GM19395 (cell line): ENCODE data around the gene MED26.
"Not testable (repeated sequence)": the region's sequence is repeated elsewhere in the genome, so short reads cannot be mapped to it uniquely, and the experiment has no call there.

Experiments
- ATAC-seq: cut with Tn5 transposase; IDR thresholded peaks from one replicate; pipeline ENCODE4 v1.9.1; 2021; ENCODE audit warnings: mild to moderate bottlenecking, moderate library complexity; ENCODE audit not compliant: unreplicated experiment

MED26 gene

GRCh38 chr19:16651421-16652188, 23.6 kb upstream of the MED26 start:
- ATAC-seq = not testable (repeated sequence)

DNA sequence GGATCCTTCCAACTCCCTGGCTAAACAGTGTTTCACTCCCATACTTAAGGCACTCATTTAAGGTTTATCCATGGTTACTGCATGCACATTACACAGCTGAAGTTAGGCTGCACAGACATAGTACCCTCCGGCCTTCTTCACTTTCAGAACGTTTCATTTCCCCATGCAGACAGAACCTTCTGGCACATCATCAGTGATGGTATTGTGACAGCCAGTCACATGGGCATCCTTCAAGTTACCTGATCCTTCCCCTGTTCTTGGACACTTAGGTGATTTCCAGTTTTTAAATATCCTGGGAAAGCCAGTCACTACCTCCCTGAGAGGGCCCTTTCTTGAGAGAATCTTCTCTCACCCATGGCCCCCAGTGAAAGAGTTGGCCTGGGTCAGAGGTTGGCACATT, 22.8 kb upstream of the MED26 start:
- ATAC-seq = no peak

DNA sequence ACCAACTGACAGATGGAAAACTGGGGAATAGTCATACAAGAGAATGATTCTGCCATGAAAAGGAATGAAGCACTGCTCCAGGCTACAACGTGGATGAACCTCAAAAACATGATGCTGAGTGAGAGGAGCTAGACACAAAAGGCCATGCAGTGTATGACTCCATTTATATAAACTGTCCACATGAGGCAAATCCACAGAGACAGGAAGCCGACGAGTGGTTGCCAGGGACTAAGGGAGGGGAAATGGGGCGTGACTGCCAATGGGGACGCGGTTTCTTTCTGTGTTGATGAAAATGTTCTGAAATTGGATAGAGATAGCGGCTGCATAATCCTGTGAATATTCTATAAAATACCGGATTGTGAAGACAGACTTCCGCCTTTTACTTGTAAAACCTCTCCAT, 21.7 kb upstream of the MED26 start:
- ATAC-seq = no peak

DNA sequence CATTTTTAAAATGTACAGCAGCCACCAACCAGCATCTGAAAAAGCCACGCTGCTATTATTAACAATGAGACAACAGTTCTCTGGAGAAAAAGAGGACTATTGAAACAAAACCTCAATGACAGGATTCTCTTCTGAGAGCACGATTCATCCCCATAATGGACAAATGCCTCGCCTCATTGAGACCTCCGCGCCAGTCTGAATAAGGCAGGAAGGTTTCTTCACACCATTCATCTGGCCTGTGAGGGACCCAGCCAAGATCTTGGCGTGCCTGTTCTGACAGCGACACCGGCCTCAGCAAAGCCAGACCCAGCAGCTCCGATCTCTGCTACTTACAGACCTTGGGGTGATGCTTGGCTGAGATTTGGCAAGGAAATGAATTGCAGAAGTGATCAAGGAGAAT, 17.1 kb upstream of the MED26 start:
- no peak for ATAC-seq

- ATAC-seq = no peak
Observed at GRCh38 chr19:16641695-16642094, 13.7 kb upstream of the MED26 start.

DNA sequence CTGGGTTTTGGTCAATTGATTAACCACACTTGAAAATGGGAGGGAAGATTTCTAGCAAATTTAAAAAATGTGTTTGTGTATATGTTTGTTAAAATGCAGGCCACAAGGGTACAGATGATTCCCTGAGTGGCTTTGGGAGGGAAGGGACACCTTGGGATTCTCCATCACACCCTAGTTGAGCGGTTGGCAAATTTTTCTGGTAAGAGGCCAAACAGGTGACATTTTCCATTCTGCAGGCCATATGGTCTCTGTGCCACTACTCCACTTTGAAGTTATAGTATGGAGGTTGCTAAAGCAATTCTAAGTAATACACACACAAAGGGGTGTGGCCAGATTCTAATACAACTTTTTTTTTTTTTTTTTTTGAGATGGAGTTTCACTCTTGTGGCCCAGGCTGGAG, 12.9 kb upstream of the MED26 start:
- ATAC-seq = no peak

DNA sequence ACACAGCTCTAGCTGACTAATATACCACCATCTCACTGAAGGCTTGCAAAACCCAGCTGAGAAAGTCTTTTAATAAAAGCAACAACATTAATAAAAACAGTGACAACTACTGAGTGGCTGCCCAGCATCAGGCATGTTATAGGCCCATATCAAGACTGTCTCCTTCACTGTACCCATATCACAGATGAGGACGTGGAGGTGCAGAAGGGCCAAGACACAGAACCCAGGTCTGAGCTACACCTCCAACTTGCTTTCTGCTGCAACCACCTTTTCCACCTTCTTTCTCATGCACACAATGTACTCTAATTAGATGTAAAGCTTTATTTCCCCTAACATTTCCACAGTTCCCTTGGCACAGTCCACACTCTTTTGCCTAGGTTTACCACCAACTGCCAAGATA, 10.7 kb upstream of the MED26 start:
- no peak for ATAC-seq

DNA sequence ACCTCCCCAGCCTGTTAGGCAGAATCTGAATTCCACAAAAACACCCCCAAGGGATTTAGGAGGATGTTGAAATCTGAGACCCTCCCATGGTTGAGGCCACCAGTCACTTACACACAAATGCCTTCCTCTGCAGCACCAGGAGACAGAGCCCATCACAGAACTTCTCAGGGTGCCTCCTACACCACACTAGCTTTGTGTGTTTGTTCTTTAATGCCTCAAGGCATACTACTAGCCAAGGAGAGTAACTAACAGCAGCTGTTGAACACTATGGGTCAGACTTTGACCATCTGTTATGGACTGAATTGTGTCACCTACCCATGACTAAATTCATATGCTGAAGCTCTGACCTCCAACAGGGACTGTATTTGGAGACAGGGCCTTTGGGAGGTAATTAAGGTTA, 9.5 kb upstream of the MED26 start:
- no peak for ATAC-seq

GRCh38 chr19:16631465-16631864, 3.5 kb upstream of the MED26 start:
- ATAC-seq = no peak

- ATAC-seq = peak; percentile 21
Observed at GRCh38 chr19:16628984-16629691, 1.1 kb upstream of the MED26 start.

DNA sequence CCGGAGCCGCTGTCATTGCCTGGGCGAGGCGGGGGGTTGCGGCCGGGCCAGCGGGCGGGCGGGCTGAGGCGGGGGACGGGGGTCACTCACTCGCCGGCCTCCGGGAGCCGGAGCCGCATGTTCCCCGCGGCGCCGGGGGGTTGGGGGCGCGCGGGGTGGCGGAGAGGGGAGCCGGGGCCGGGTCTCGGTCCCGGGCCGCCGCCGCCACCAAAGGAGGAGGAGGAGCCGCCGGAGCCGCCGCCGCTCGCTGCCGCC, 149 bp downstream of the MED26 start:
- ATAC-seq = no peak

GRCh38 chr19:16627193-16627927, 644 bp downstream of the MED26 start:
- ATAC-seq = no peak

DNA sequence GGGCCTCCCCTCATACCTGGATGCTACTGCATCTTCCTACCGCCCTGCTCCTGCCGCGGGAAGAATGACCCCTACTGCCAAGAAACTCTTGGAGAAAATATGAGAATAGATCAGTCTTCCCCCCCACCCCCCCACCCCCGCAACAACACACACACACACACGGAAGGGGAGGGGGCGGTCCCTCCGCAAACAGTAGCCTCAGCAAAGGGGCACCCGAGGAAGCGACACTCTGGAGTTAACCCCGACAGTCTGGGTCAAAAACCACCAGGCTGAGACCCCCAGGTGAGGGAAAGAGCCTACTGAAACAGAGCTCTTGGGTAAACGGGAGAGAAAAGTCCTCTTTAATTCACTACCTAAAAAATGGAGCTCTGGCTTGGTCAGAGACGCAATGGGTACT, 1.2 kb downstream of the MED26 start:
- no peak for ATAC-seq

DNA sequence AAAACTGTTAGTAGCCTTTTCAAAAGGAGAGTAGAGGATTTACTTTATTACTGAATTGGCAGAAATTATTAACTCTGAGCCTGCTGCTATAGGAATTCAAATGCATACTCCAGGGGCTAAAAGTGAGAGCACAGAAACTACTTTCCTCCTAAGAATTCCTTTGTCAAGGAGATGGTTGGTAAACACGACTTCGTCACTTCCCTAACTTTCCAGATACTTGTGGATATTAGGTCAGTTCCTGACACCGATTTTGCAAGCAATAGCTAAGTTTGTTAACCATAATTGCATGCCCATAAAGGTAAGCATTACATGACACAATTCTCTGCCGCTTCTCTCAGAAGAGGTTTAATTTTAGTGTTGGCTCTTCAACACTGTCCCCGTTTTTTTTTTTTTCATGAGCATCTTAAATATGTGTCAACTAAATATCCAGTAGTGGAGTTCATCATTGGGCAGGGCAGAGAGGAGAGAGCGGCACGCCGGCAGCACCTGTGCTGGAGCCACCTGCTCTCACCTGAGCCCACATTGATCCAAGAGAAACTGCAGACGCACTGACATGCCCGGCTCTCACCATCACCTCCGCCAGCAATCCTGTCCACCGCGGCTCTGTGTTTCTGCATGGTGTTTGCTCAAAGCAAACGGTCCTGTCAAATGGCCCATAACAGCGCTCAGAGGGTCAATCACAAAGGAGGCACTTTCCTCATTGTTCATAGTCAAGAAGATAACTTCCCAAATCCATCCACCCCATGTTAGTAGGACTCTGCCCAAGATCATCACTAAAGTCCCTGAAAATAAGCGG, 2.6 kb downstream of the MED26 start:
- ATAC-seq = no peak

- no peak for ATAC-seq
Observed at GRCh38 chr19:16624236-16624635, 3.8 kb downstream of the MED26 start.

DNA sequence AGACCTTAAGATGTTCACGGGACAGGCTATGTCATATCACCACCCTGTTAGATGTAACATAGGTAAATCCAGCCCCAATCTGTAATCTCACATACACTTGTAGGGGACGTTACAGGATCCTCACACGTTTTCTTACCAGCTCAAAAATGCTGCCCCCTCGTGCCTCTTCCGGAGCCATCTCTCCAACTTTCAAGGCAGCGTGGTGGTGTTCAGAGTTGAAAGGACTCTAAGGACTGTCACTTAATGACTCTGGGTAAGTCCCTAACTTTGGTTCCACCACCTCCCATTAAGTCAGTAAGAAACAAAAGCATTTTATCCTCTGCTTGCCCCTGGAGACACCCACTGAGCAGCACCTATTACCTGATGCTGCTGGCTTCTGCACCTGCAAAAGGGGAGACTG, 4.4 kb downstream of the MED26 start:
- no peak for ATAC-seq

GRCh38 chr19:16623066-16623465, 4.9 kb downstream of the MED26 start:
- no peak for ATAC-seq

- no peak for ATAC-seq
Observed at GRCh38 chr19:16621165-16621800, 6.7 kb downstream of the MED26 start.

DNA sequence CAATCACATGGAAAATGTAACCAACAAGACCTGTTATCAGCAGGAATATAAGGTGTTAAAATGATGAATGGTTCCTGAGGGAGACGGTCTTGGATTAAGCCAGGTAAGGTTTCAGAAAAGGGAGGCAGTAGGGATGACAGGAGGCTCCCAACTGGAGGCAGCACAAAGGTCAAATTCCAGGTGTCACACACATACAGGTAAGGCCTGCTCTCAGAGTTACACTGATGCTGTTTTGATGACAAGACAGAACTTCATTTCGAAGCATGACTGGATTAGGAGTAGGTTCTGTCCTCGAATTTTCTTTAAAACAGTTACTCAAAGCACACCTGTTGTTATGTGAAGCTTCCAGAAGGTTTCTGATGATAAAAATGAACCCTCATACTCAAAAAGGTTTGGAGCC, 7.4 kb downstream of the MED26 start:
- ATAC-seq = no peak

DNA sequence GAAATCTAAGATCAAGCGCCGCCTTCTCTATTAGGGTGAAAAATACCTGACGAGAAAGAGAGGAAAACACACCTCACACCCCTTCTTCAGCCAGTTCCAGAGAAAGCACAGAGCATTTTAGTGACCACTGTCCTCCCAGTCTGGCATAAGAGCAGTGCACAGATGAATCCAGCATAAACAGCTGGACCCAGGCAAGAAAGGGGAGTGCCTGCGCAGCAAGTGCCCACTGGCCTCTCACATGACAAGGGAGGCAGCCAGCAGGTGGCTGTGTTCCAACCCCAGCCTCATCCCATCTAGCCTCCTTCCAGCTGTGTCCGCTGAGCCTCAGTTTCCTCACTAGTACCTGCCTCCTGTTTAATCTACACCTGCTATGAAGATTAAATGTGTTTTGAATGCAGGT, 8.0 kb downstream of the MED26 start:
- no peak for ATAC-seq

GRCh38 chr19:16619457-16619856, 8.5 kb downstream of the MED26 start:
- no peak for ATAC-seq
